ENCODE results near the gene GRP.

- TF ChIP-seq CTCF (IDR thresholded peaks at IDR 0.05; ENCODE audit: insufficient read depth, low read length, poor library complexity, severe bottlenecking) (no peak), EZH2phosphoT487 (conservative IDR thresholded peaks at IDR 0.05; ENCODE audit: low read length) (no peak)
Observed at GRCh38 chr18:59200787-59201186, 19.2 kb upstream of the GRP start.
